ENCODE results near the gene ATP6V1D.

Gene ATP6V1D

DNA sequence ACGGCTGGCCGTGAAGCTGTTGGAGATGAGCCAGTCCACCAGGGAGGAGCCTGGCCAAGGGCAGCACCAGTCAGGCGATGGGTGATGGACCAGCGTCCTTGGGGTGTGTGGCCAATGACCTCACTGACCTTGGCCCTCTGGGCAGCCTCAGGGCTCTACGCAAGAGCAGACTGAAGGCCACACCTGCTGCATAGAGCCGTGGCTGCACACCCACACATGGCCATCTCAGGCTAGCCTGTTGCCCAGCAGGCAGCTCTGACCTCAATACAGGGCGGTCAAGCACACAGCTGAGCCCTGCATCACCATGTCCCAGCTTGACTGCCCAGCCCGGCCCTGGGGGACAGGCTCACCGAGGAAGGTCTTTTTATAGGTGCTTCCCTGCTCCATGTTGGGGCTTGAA is 33.2 kb upstream of the ATP6V1D start:
- no peaks in the 10 kb centered on the region for H3K4me1 ChIP-seq (ENCODE audit: control insufficient read depth in 1 of 2, insufficient read depth in 2 of 2, low read length in 2 of 2)
- no peaks in the 10 kb centered on the region for H3K27me3 ChIP-seq (ENCODE audit: control insufficient read depth in 1 of 2, insufficient read depth in 2 of 2, low read length in 2 of 2)
- no peak overlapping the region for H3K4me3 ChIP-seq (ENCODE audit: low read depth in 1 of 2, low read length in 2 of 2)
- no peak overlapping the region for H3K27ac ChIP-seq (ENCODE audit: low read depth, low read length)
- no peak overlapping the region for H3K9ac ChIP-seq (ENCODE audit: low read depth in 1 of 2, low read length in 2 of 2)
- H3K9me3 ChIP-seq (ENCODE audit: control insufficient read depth in 1 of 2, low read length in 2 of 2), result no peaks in the 10 kb centered on the region
- H3K36me3 ChIP-seq (ENCODE audit: control insufficient read depth in 1 of 2, insufficient read depth in 2 of 2, low read length in 2 of 2), result peaks cover 33 to 90% of the 10 kb centered on the region in 2 donors

DNA sequence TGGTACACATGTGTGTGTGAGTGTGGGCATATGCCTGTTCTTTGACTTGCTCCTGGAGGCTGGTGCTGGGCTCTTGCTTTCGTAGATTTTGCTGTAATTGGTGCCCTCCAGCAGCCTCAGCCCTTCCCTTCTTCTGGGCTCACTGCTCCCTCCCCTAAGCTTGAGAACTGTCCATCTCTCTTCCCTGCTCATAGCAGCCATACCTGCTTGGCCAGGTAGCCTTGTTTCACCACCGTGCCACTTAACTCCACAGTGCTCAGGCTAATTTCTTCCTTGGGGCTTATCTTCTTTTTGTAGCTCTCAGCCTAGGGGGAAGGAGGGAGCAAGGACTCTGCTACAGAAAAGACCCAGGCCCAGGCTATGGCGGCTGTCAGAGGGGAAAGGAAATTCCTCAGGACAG is 32.5 kb upstream of the ATP6V1D start:
- H3K9ac ChIP-seq (ENCODE audit: low read depth in 1 of 2, low read length in 2 of 2), result no peak overlapping the region
- no peak overlapping the region for H3K27ac ChIP-seq (ENCODE audit: low read depth, low read length)
- H3K4me1 ChIP-seq (ENCODE audit: control insufficient read depth in 1 of 2, insufficient read depth in 2 of 2, low read length in 2 of 2), result no peaks in the 10 kb centered on the region
- peaks cover 38 to 89% of the 10 kb centered on the region in 2 donors for H3K36me3 ChIP-seq (ENCODE audit: control insufficient read depth in 1 of 2, insufficient read depth in 2 of 2, low read length in 2 of 2)
- H3K4me3 ChIP-seq (ENCODE audit: low read depth in 1 of 2, low read length in 2 of 2), result no peak overlapping the region
- H3K9me3 ChIP-seq (ENCODE audit: control insufficient read depth in 1 of 2, low read length in 2 of 2), result no peaks in the 10 kb centered on the region
- H3K27me3 ChIP-seq (ENCODE audit: control insufficient read depth in 1 of 2, insufficient read depth in 2 of 2, low read length in 2 of 2), result no peaks in the 10 kb centered on the region

DNA sequence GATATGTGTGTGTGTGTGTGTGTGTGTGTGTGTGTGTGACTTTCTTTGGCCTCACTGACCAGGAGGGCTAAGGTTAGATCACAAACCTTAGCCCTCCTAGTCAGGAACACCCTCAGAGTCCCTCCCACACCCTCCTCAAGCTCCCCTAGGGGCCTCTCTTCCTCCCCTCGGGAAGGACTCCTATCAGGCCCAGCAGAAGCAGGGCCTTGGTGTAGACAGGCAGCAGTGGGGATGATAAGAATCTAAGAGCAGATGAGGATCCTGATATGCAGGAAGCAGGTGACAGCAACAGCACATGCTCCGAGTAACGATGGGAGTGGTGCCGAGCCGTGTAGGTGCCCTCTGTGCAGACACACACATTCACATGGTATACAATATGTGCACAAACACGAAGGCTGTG is 31.7 kb upstream of the ATP6V1D start:
- no peak overlapping the region for H3K9ac ChIP-seq (ENCODE audit: low read depth in 1 of 2, low read length in 2 of 2)
- H3K4me3 ChIP-seq (ENCODE audit: low read depth in 1 of 2, low read length in 2 of 2), result no peak overlapping the region
- no peak overlapping the region for H3K27ac ChIP-seq (ENCODE audit: low read depth, low read length)
- no peaks in the 10 kb centered on the region for H3K9me3 ChIP-seq (ENCODE audit: control insufficient read depth in 1 of 2, low read length in 2 of 2)
- no peaks in the 10 kb centered on the region for H3K27me3 ChIP-seq (ENCODE audit: control insufficient read depth in 1 of 2, insufficient read depth in 2 of 2, low read length in 2 of 2)
- peaks cover 46 to 93% of the 10 kb centered on the region in 2 donors for H3K36me3 ChIP-seq (ENCODE audit: control insufficient read depth in 1 of 2, insufficient read depth in 2 of 2, low read length in 2 of 2)
- no peaks in the 10 kb centered on the region for H3K4me1 ChIP-seq (ENCODE audit: control insufficient read depth in 1 of 2, insufficient read depth in 2 of 2, low read length in 2 of 2)

DNA sequence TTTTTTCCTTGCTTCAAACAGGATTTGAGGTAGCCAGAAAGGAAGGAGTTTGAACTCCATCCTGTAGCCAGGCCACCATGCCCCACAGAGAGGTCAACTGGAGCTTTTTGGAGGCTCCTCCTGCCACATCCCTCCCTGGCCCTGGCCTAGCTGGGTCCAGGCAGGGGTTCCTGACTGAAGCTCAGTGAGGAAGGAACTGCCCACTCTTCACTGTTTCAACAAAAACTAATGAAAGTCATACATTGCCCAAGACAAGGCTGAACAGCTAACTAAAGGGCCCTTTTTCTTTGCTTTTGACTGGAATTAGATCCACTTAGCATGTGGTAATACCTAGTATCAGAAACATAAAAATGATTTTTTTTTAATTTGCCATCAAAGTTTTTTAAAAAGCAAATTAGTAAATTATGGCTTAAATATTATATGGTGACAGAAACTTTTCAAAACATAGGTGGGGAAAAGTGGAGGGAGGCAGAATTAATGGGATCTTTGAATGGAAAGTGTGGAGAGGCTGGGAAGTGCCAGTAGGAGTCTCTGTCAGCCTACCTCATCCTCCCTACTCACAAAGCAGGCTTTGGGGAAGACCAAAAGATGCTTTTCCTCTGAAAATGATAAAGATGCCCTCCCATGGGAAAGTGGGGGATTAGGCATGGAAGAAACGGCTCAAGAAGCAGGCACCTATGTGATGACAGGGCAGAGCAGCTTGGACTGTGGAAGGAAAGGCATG is 30.4 kb upstream of the ATP6V1D start:
- Histone ChIP-seq H3K27ac (ENCODE audit: low read depth, low read length) (no peak overlapping the region), H3K4me1 (ENCODE audit: control insufficient read depth in 1 of 2, insufficient read depth in 2 of 2, low read length in 2 of 2) (no peaks in the 10 kb centered on the region), H3K27me3 (ENCODE audit: control insufficient read depth in 1 of 2, insufficient read depth in 2 of 2, low read length in 2 of 2) (no peaks in the 10 kb centered on the region), H3K4me3 (ENCODE audit: low read depth in 1 of 2, low read length in 2 of 2) (no peak overlapping the region), H3K36me3 (ENCODE audit: control insufficient read depth in 1 of 2, insufficient read depth in 2 of 2, low read length in 2 of 2) (peaks cover 50 to 93% of the 10 kb centered on the region in 2 donors), H3K9me3 (ENCODE audit: control insufficient read depth in 1 of 2, low read length in 2 of 2) (no peaks in the 10 kb centered on the region), H3K9ac (ENCODE audit: low read depth in 1 of 2, low read length in 2 of 2) (no peak overlapping the region)

DNA sequence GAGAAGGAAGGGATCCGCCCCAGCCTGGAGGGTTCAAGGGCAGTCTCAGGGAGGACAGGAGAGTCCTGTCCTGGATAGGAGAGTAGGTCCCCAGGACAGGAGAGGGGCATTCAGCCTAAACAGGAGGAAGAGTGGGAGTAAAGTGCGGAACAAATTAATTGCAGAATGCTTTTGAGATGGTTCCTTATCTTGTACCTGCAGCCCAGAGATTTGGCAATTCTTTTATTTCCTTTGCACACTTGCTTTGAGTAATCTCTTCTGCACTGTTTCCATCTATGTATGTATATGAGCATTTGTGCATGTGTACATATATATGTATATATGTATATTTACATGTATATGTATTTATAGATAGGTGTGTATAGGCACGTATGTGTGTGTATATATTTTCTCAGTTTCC is 29.7 kb upstream of the ATP6V1D start:
- Histone ChIP-seq H3K9me3 (ENCODE audit: control insufficient read depth in 1 of 2, low read length in 2 of 2) (no peaks in the 10 kb centered on the region), H3K4me3 (ENCODE audit: low read depth in 1 of 2, low read length in 2 of 2) (no peak overlapping the region), H3K4me1 (ENCODE audit: control insufficient read depth in 1 of 2, insufficient read depth in 2 of 2, low read length in 2 of 2) (no peaks in the 10 kb centered on the region), H3K27ac (ENCODE audit: low read depth, low read length) (no peak overlapping the region), H3K9ac (ENCODE audit: low read depth in 1 of 2, low read length in 2 of 2) (no peak overlapping the region), H3K36me3 (ENCODE audit: control insufficient read depth in 1 of 2, insufficient read depth in 2 of 2, low read length in 2 of 2) (peaks cover 54 to 93% of the 10 kb centered on the region in 2 donors), H3K27me3 (ENCODE audit: control insufficient read depth in 1 of 2, insufficient read depth in 2 of 2, low read length in 2 of 2) (no peaks in the 10 kb centered on the region)

DNA sequence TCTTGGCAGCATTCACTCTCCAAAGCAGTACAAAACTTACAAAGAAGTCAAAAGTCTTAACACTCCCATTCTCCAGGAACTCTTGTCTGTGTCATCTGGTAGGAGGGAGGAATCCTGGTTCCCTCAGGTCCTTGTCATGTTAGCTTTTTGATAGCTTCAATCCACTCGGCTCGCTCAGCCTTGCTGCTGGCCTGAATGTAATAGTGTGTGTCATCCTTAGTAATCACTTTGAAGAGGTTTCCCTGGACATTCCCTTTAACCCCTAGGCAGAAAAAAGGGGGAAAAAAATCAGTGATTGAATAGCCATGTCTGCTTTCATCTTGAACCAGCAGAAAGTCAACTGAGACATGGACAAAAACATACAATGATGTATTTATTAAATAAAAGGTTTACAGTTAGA is 27.6 kb upstream of the ATP6V1D start:
- Histone ChIP-seq H3K4me3 (ENCODE audit: low read depth in 1 of 2, low read length in 2 of 2) (no peak overlapping the region), H3K36me3 (ENCODE audit: control insufficient read depth in 1 of 2, insufficient read depth in 2 of 2, low read length in 2 of 2) (peaks cover 62 to 94% of the 10 kb centered on the region in 2 donors), H3K9ac (ENCODE audit: low read depth in 1 of 2, low read length in 2 of 2) (no peak overlapping the region), H3K4me1 (ENCODE audit: control insufficient read depth in 1 of 2, insufficient read depth in 2 of 2, low read length in 2 of 2) (no peaks in the 10 kb centered on the region), H3K27ac (ENCODE audit: low read depth, low read length) (no peak overlapping the region), H3K27me3 (ENCODE audit: control insufficient read depth in 1 of 2, insufficient read depth in 2 of 2, low read length in 2 of 2) (no peaks in the 10 kb centered on the region), H3K9me3 (ENCODE audit: control insufficient read depth in 1 of 2, low read length in 2 of 2) (no peaks in the 10 kb centered on the region)

DNA sequence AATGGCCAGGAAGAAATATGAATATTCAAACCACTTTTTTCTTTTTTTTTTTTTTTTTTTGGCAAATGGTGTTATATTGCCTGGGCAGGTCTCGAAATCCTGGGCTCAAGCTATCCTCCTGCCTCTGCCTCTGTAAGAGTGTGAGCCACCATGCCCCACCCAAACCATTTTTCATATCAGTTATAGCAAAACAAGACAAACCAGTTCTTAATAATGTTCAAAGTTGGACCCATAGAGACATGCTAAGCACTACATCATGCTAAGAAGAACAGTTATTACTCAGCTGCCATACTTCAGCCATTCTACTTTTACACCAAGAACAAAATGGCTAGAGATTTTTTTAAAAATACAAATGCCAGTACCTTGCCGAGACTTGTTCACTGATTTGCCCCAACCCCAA is 26.0 kb upstream of the ATP6V1D start:
- no peak overlapping the region for H3K4me3 ChIP-seq (ENCODE audit: low read depth in 1 of 2, low read length in 2 of 2)

DNA sequence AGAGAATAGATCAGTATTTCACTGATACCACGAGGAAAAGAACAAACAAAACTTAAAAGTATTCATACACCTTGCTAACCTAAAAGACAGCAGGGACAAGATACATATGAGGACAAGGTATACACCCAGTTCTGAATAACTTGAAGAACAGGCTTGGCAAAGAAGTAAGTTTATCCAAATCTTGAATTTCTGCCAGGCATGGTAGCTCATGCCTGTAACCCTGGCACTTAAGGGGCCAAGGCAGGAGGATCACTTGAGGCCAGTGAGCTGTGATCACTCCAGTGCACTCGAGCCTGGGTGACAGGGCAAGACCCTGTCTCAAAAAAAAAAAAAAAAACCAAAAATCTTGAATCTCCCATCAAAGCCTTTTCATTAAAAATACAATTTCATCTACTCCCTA is 25.5 kb upstream of the ATP6V1D start:
- H3K36me3 ChIP-seq (ENCODE audit: control insufficient read depth in 1 of 2, insufficient read depth in 2 of 2, low read length in 2 of 2), result peaks cover 62 to 91% of the 10 kb centered on the region in 2 donors
- no peaks in the 10 kb centered on the region for H3K4me1 ChIP-seq (ENCODE audit: control insufficient read depth in 1 of 2, insufficient read depth in 2 of 2, low read length in 2 of 2)
- no peak overlapping the region for H3K4me3 ChIP-seq (ENCODE audit: low read depth in 1 of 2, low read length in 2 of 2)
- no peaks in the 10 kb centered on the region for H3K27me3 ChIP-seq (ENCODE audit: control insufficient read depth in 1 of 2, insufficient read depth in 2 of 2, low read length in 2 of 2)
- no peaks in the 10 kb centered on the region for H3K9me3 ChIP-seq (ENCODE audit: control insufficient read depth in 1 of 2, low read length in 2 of 2)
- H3K9ac ChIP-seq (ENCODE audit: low read depth in 1 of 2, low read length in 2 of 2), result no peak overlapping the region
- H3K27ac ChIP-seq (ENCODE audit: low read depth, low read length), result no peak overlapping the region

More for the DNA sequence above, 26.0 kb upstream of the ATP6V1D start:
- H3K27me3 ChIP-seq (ENCODE audit: control insufficient read depth in 1 of 2, insufficient read depth in 2 of 2, low read length in 2 of 2), result no peaks in the 10 kb centered on the region
- H3K27ac ChIP-seq (ENCODE audit: low read depth, low read length), result no peak overlapping the region
- H3K36me3 ChIP-seq (ENCODE audit: control insufficient read depth in 1 of 2, insufficient read depth in 2 of 2, low read length in 2 of 2), result peaks cover 67 to 93% of the 10 kb centered on the region in 2 donors
- H3K9me3 ChIP-seq (ENCODE audit: control insufficient read depth in 1 of 2, low read length in 2 of 2), result no peaks in the 10 kb centered on the region
- H3K4me1 ChIP-seq (ENCODE audit: control insufficient read depth in 1 of 2, insufficient read depth in 2 of 2, low read length in 2 of 2), result no peaks in the 10 kb centered on the region
- no peak overlapping the region for H3K9ac ChIP-seq (ENCODE audit: low read depth in 1 of 2, low read length in 2 of 2)

DNA sequence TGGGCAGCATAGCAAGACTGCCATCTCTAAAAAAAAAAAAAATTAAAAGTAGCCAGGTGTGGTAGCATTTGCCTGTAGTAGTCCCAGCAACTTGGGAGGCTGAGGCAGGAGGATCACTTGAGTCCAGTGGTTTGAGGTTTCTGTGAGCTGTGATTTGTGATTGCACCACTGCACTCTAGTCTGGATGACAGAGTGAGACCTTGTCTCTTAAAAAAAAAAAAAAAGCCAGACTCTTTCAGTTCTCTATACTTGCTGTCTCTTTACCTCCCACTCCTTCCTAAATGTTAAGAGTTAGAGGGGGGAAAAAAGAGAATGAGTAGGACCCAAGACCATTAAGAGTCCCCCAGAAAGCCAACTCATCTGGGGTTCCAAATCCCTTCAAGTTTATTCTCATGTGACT is 18.3 kb upstream of the ATP6V1D start:
- peaks cover 38 to 86% of the 10 kb centered on the region in 2 donors for H3K36me3 ChIP-seq (ENCODE audit: control insufficient read depth in 1 of 2, insufficient read depth in 2 of 2, low read length in 2 of 2)
- no peak overlapping the region for H3K27ac ChIP-seq (ENCODE audit: low read depth, low read length)
- no peaks in the 10 kb centered on the region for H3K4me1 ChIP-seq (ENCODE audit: control insufficient read depth in 1 of 2, insufficient read depth in 2 of 2, low read length in 2 of 2)
- H3K9me3 ChIP-seq (ENCODE audit: control insufficient read depth in 1 of 2, low read length in 2 of 2), result no peaks in the 10 kb centered on the region
- no peaks in the 10 kb centered on the region for H3K27me3 ChIP-seq (ENCODE audit: control insufficient read depth in 1 of 2, insufficient read depth in 2 of 2, low read length in 2 of 2)
- H3K4me3 ChIP-seq (ENCODE audit: low read depth in 1 of 2, low read length in 2 of 2), result no peak overlapping the region
- no peak overlapping the region for H3K9ac ChIP-seq (ENCODE audit: low read depth in 1 of 2, low read length in 2 of 2)

DNA sequence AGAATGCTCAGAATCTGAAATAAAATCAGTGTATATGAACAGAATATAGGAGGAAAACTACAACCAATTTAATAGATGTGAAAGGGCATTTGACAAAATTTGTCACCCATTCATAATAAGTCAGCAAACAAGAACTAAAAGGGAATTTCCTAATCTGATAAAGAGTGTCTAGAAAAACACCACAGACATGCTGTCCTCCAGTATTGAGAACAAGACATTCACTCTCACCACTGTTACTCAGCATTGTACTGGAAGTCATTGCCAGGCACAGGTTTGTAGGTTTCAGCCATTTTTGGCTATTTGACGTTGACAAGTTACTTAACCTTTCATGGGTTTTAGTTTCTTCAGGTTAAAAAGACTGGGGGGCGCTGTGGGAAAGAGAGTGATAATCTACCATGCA is 13.7 kb upstream of the ATP6V1D start:
- no peak overlapping the region for H3K4me3 ChIP-seq (ENCODE audit: low read depth in 1 of 2, low read length in 2 of 2)
- peaks cover 18 to 67% of the 10 kb centered on the region in 2 donors for H3K36me3 ChIP-seq (ENCODE audit: control insufficient read depth in 1 of 2, insufficient read depth in 2 of 2, low read length in 2 of 2)
- H3K9me3 ChIP-seq (ENCODE audit: control insufficient read depth in 1 of 2, low read length in 2 of 2), result no peaks in the 10 kb centered on the region
- H3K27me3 ChIP-seq (ENCODE audit: control insufficient read depth in 1 of 2, insufficient read depth in 2 of 2, low read length in 2 of 2), result no peaks in the 10 kb centered on the region
- H3K27ac ChIP-seq (ENCODE audit: low read depth, low read length), result no peak overlapping the region
- H3K9ac ChIP-seq (ENCODE audit: low read depth in 1 of 2, low read length in 2 of 2), result no peak overlapping the region
- no peaks in the 10 kb centered on the region for H3K4me1 ChIP-seq (ENCODE audit: control insufficient read depth in 1 of 2, insufficient read depth in 2 of 2, low read length in 2 of 2)
